Stimulated activated naive CD8-positive, alpha-beta T cell treated with anti-CD3 and anti-CD28 coated beads, Interleukin-15, amount 100 ng/mL, for 72 hours (primary cell): ENCODE results near the gene COX14.
"Not testable (repeated sequence)": the region's sequence is repeated elsewhere in the genome, so short reads cannot be mapped to it uniquely, and the experiment has no call there.

Experiments
- ATAC-seq: fragments of 150-1000 bp; cut with Tn5 transposase; 2 replicates; pipeline ENCODE4 v1.10.0; 2021; ENCODE audit warnings: mild to moderate bottlenecking, moderate library complexity
- DNase-seq, 2 donors: peaks; one replicate each; pipeline ENCODE4 v3.0.0; 2021 to 2022
- H3K27ac Mint-ChIP-seq, 2 donors: one replicate each; pipeline ENCODE4 v1.8.0; 2022; ENCODE audit warnings: mild to moderate bottlenecking in 2 of 2, mixed read lengths in 2 of 2, moderate library complexity in 2 of 2
- H3K27me3 Mint-ChIP-seq: one replicate; pipeline ENCODE4 v1.8.0; 2022; ENCODE audit warnings: mixed read lengths
- H3K4me1 Mint-ChIP-seq: one replicate; pipeline ENCODE4 v1.8.0; 2022; ENCODE audit warnings: mild to moderate bottlenecking, mixed read lengths
- H3K4me3 Mint-ChIP-seq, 2 donors: one replicate each; pipeline ENCODE4 v1.8.0; 2022; ENCODE audit warnings: mild to moderate bottlenecking in 2 of 2, mixed read lengths in 2 of 2, moderate library complexity in 1 of 2
- H3K9me3 Mint-ChIP-seq, 2 donors: one replicate each; pipeline ENCODE4 v1.8.0; 2022; ENCODE audit warnings: mixed read lengths in 2 of 2

Gene COX14

GRCh38 chr12:50079771-50080170, 32.3 kb upstream of the COX14 start:
- ATAC-seq (no peak), DNase-seq (no peak)
- no peaks in the 10 kb centered on the region for H3K27me3 Mint-ChIP-seq
- no peak overlapping the region for H3K4me3 Mint-ChIP-seq
- H3K27ac Mint-ChIP-seq, result no peak overlapping the region
- peaks cover 22% of the 10 kb centered on the region for H3K4me1 Mint-ChIP-seq
- no peaks in the 10 kb centered on the region for H3K9me3 Mint-ChIP-seq

DNA sequence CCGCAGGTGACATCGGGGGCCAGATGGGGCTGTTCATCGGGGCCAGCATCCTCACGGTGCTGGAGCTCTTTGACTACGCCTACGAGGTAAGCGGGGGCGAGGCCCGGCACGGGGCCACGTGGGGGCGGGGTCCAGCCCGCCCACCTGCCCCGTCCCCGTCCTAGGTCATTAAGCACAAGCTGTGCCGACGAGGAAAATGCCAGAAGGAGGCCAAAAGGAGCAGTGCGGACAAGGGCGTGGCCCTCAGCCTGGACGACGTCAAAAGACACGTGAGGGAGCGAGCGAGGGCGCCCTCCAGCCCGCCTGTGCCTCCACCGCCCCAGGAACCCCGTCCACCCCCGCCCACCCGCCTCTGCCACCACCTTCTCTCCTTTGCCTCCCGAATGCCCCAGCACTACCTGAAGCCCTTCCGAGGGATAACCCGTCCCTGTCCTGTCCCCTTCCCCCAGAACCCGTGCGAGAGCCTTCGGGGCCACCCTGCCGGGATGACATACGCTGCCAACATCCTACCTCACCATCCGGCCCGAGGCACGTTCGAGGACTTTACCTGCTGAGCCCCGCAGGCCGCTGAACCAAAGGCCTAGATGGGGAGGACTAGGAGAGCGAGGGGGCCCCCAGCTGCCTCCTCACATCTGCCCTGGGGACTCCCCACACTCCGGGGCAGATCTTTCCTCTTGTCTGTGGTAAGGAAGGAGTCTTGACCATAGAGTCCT, 30.8 kb upstream of the COX14 start:
- Mint-ChIP-seq H3K4me3 (no peak overlapping the region), H3K27me3 (no peaks in the 10 kb centered on the region), H3K27ac (no peak overlapping the region), H3K9me3 (no peaks in the 10 kb centered on the region), H3K4me1 (peaks cover 21% of the 10 kb centered on the region)
- DNase-seq, result no peak
- ATAC-seq, result no peak

DNA sequence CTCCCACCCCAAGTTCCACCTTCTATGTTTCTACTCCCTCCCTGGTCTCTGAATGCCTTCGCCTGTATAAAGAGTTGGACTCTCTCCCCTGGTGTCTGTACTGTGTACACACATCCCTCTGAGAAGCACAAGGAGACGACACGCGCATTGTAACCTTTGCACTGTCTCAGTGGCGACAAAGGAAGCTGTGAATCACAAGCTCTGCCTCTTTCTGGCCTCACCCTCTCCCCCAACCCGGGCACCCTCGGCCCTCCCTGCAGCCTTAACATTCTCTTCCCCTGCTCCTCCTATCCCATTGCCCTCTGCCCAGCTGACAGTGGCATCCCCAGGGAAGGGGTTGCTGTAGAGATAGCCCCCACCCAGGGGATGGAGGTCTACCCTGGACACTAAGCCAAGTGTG, 29.4 kb upstream of the COX14 start:
- H3K4me3 Mint-ChIP-seq, result no peak overlapping the region
- DNase-seq (no peak), ATAC-seq (no peak)
- H3K27me3 Mint-ChIP-seq, result no peaks in the 10 kb centered on the region
- H3K27ac Mint-ChIP-seq, result no peak overlapping the region
- no peaks in the 10 kb centered on the region for H3K9me3 Mint-ChIP-seq
- peaks cover 35% of the 10 kb centered on the region for H3K4me1 Mint-ChIP-seq

DNA sequence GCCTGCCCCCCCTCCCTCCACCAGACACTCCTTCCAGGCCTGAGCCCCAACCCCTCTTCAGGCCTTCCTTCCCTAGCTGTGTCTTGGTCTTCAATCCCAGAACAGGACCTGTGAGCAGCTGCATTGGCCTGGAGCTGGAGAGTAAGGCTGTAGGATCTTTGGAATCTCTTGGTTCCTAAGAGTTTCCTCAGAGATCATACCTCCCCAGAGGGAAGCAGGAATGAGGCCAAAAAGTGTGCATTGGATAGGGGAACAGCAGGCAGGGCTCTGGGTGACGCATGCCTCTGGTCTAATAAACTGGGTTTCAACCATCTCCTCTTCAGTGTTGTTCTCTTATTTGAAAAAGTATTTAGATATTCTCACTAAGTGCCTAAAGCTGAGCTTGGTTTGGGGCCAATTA, 28.7 kb upstream of the COX14 start:
- ATAC-seq, result no peak
- Mint-ChIP-seq H3K27me3 (no peaks in the 10 kb centered on the region), H3K27ac (peak overlapping the region; percentile 29 to 42), H3K4me3 (peak overlapping the region; percentile 70), H3K9me3 (no peaks in the 10 kb centered on the region), H3K4me1 (peaks cover 42% of the 10 kb centered on the region)
- DNase-seq, result no peak

GRCh38 chr12:50084409-50084774, 27.6 kb upstream of the COX14 start:
- DNase-seq, H3K9me3 Mint-ChIP-seq, ATAC-seq, H3K27me3 Mint-ChIP-seq: not testable (repeated sequence)
- Mint-ChIP-seq H3K27ac (peak overlapping the region; percentile 98 to 99), H3K4me1 (peaks cover 49% of the 10 kb centered on the region), H3K4me3 (peak overlapping the region; percentile 92 to 97)

DNA sequence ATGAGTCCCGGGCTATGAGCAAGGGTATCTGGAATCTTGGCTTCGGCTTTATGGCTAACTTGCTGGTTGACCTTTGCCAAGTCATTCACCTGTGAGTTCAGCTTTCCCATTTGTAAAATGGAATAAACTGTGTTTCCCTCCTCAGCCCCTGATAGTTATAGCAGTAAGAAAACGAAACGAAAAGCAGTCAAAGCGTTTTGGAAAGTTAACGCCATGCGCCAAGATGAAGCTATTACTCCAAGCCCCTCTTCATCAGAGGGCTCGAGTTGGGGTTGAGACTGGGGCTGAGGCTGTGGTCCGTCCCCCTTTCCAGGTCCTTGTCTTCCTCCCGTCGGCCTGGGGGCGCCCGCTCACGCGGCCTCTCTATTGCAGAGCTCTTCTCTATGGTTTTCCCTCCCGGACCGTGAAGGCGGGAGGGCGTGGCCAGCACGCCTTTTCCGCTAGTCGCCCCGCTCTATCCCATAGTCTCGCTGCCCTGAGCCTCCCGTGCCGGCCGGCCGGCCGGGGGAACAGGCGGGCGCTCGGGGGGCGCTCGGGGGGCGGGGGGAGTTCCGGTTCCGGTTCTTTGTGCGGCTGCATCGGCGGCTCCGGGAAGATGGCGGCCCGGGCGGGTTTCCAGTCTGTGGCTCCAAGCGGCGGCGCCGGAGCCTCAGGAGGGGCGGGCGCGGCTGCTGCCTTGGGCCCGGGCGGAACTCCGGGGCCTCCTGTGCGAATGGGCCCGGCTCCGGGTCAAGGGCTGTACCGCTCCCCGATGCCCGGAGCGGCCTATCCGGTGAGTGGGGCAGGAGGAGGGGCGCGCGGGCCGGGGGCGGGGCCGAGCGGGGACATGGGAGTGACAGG, 27.0 kb upstream of the COX14 start, which contains the start of gene SMARCD1:
Gene SMARCD1 (plus strand): TSS at position 568 of the 840 bp plus-strand sequence. CDS start 28 bp downstream, at position 596.
- H3K4me1 Mint-ChIP-seq, result peaks cover 49% of the 10 kb centered on the region
- H3K27ac Mint-ChIP-seq, result peak within 1 kb of the TSS; percentile 98 to 99
- DNase-seq, result peak; percentile 81 to 85
- H3K4me3 Mint-ChIP-seq, result peak within 1 kb of the TSS; percentile 92 to 97
- ATAC-seq, result peak; percentile 91
- H3K27me3 Mint-ChIP-seq, result no peaks in the 10 kb centered on the region
- H3K9me3 Mint-ChIP-seq, result no peaks in the 10 kb centered on the region

DNA sequence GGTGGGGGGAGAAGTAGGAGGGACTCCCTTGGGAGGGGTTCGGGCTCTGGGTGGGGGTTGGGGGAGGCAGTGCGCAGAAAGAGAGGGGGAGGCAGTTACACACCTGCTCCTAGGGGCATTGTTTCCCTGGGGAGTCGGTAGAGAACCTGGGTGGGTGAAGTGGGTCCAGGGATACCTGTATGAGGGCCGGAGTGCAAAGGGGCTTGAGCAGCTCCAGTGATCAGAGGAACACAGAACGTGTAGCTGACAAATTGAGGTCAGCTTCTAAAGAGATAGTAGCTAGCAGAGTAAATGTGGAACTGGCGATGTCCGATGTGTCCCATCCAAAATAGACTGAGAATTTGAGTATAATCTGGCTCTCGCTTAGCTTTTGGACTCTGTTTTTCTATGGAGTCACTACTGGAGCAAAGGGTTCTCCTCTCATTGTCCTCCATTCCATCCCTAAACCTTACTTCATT, 26.4 kb upstream of the COX14 start:
- Mint-ChIP-seq H3K9me3 (no peaks in the 10 kb centered on the region), H3K27ac (peak overlapping the region; percentile 70 to 99), H3K4me1 (peaks cover 49% of the 10 kb centered on the region), H3K4me3 (peak overlapping the region; percentile 92 to 97), H3K27me3 (no peaks in the 10 kb centered on the region)
- peak; percentile 6 for ATAC-seq
- DNase-seq, result peak in 1 of 2 donors; percentile 22

- no peak for ATAC-seq
- H3K27me3 Mint-ChIP-seq, result no peaks in the 10 kb centered on the region
- H3K4me3 Mint-ChIP-seq, result peak overlapping the region; percentile 92 to 97
- H3K9me3 Mint-ChIP-seq, result no peaks in the 10 kb centered on the region
- H3K27ac Mint-ChIP-seq, result no peak overlapping the region
- no peak for DNase-seq
- H3K4me1 Mint-ChIP-seq, result peaks cover 49% of the 10 kb centered on the region
These were observed 25.9 kb upstream of the COX14 start for GRCh38 chr12:50086148-50086547.

- Mint-ChIP-seq H3K4me3 (no peak overlapping the region), H3K27ac (no peak overlapping the region)
These were observed 24.9 kb upstream of the COX14 start for GRCh38 chr12:50087151-50087550.

GRCh38 chr12:50087995-50088394, 24.0 kb upstream of the COX14 start:
- H3K27me3 Mint-ChIP-seq, result no peaks in the 10 kb centered on the region
- H3K4me1 Mint-ChIP-seq, result peaks cover 44% of the 10 kb centered on the region
- DNase-seq (no peak), ATAC-seq (no peak)
- no peaks in the 10 kb centered on the region for H3K9me3 Mint-ChIP-seq
- H3K27ac Mint-ChIP-seq, result peak overlapping the region; percentile 12 to 41
- no peak overlapping the region for H3K4me3 Mint-ChIP-seq

More at GRCh38 chr12:50087151-50087550, 24.9 kb upstream of the COX14 start:
- DNase-seq, result no peak
- no peak for ATAC-seq
- H3K9me3 Mint-ChIP-seq, result no peaks in the 10 kb centered on the region
- no peaks in the 10 kb centered on the region for H3K27me3 Mint-ChIP-seq
- H3K4me1 Mint-ChIP-seq, result peaks cover 44% of the 10 kb centered on the region

DNA sequence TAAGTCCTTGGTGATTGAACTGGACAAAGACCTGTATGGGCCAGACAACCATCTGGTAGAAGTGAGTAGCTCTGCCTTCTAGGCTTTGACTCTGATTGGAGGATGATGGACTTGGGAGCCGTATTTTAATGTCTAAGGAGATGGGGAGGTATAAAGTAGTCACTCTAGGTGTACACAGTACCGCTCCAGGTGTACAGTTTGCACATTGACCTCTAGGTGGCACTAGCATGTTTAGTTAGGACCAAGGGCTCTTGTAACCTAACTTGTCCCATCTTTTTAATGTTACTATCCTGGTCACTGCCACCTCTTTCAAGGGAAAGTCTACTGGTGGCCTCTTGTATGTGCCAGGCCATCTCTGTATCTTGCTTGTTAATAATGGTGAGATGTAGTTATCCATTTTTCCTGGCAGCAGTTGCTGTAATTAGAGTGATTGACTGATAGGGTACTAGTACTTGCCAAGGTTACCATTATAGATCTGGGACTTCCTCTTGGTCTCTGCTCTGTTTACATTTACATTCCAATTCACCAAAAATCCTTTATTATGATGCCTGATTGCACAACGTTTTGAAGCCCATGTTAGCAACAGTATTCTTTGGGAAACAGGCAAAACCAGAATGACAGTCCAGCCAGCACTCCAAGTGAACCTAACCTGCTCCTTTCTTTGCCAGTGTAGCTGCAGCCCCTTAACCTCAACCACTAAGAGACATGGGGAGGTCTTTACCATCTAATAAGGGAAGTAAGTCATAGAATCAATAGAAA, 23.3 kb upstream of the COX14 start:
- Mint-ChIP-seq H3K27ac (peak overlapping the region in 1 of 2 donors; percentile 4), H3K9me3 (no peaks in the 10 kb centered on the region), H3K27me3 (no peaks in the 10 kb centered on the region), H3K4me1 (peaks cover 38% of the 10 kb centered on the region), H3K4me3 (peak overlapping the region in 1 of 2 donors; percentile 20)
- ATAC-seq (peak; percentile 57), DNase-seq (peak; percentile 41 to 58)

DNA sequence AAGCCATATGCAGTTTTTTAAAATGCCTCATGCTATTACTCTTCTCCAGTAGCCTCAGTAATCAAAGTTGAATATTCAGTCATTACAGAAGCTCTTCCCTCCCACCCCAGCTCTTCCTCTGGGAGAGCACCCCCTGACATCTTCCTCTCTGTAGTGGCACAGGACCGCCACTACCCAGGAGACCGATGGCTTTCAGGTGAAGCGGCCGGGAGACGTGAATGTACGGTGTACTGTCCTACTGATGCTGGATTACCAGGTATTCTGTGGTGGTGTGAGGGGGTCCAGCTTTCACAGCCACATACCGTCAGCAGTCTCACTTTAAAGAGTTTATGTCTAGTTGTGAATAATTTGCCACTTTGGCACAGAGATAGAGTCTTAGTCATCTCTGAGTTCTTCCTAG, 22.3 kb upstream of the COX14 start:
- Mint-ChIP-seq H3K4me1 (peaks cover 37% of the 10 kb centered on the region), H3K27me3 (no peaks in the 10 kb centered on the region), H3K9me3 (no peaks in the 10 kb centered on the region), H3K27ac (no peak overlapping the region), H3K4me3 (no peak overlapping the region)
- DNase-seq (no peak), ATAC-seq (no peak)

- no peaks in the 10 kb centered on the region for H3K27me3 Mint-ChIP-seq
- no peaks in the 10 kb centered on the region for H3K9me3 Mint-ChIP-seq
- H3K4me1 Mint-ChIP-seq, result peaks cover 36% of the 10 kb centered on the region
- DNase-seq (no peak), ATAC-seq (no peak)
- no peak overlapping the region for H3K27ac Mint-ChIP-seq
- no peak overlapping the region for H3K4me3 Mint-ChIP-seq
These were observed 21.6 kb upstream of the COX14 start for GRCh38 chr12:50090391-50090790.

DNA sequence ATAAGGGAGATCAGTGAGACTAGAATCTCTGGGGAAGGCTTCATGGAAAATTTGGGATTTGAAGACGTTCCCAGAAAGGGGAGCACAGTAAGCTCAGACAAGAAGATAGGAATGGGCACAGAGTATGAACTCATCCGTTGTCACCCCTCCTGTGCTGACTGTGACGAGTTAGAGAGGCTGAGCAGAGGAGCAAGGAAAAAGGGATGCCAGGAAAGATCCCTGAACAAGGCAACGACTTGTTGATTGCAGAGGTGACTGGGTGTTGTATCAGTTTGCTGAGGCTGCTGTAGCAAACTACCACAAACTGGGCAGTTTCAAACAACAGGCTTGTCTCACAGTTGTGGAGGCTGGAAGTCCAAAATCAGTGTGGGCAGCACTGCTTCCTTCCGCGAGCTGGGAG, 14.1 kb upstream of the COX14 start:
- Mint-ChIP-seq H3K27me3 (no peaks in the 10 kb centered on the region), H3K4me3 (no peak overlapping the region), H3K4me1 (peaks cover 4% of the 10 kb centered on the region), H3K27ac (peak overlapping the region in 1 of 2 donors; percentile 31), H3K9me3 (no peaks in the 10 kb centered on the region)
- ATAC-seq (no peak), DNase-seq (no peak)

- Mint-ChIP-seq H3K4me1 (peaks cover 18% of the 10 kb centered on the region), H3K9me3 (no peaks in the 10 kb centered on the region), H3K27me3 (peaks cover 7% of the 10 kb centered on the region), H3K4me3 (no peak overlapping the region), H3K27ac (peak overlapping the region in 1 of 2 donors; percentile 19)
- ATAC-seq (no peak), DNase-seq (no peak)
These were observed 12.6 kb upstream of the COX14 start for GRCh38 chr12:50099302-50100008.
